Measurements from ENCODE around the gene CBX8. TPM values are rescaled to one million over a fixed set of nuclear protein-coding genes. Genes with fewer than 3 reads are reported as not detected.

The CBX8 gene
- total and polyA plus RNA-seq, 2 of the 13 experiments (the other 11 are each of a cell fraction or from before 2014, with no cell fraction given), result 0.34 to 12.6 TPM

- TF ChIP-seq ISX (CRISPR knock-in tag; conservative IDR thresholded peaks at IDR 0.05) (0 out of 2 replicates have a peak, but pooled peaks have one; percentile 2), ZNF282 (IDR thresholded peaks at IDR 0.05; ENCODE audit: partially characterized antibody) (no peak), ZFX (CRISPR knock-in tag; IDR thresholded peaks at IDR 0.05; ENCODE audit: low read depth) (peak; percentile 45; the same call in 1 of the 2 replicates), TCF12 (IDR thresholded peaks at IDR 0.05) (no peak), TCF12 (CRISPR knock-in tag; IDR thresholded peaks at IDR 0.05) (no peak), FOXO1 (CRISPR knock-in tag; IDR thresholded peaks at IDR 0.05) (no peak), ZFP37 (CRISPR knock-in tag; IDR thresholded peaks at IDR 0.05; ENCODE audit: borderline replicate concordance) (no peak), ZNF451 (CRISPR knock-in tag; IDR thresholded peaks at IDR 0.05) (no peak), ZNF775 (CRISPR knock-in tag; IDR thresholded peaks at IDR 0.05; ENCODE audit: borderline replicate concordance) (no peak), SYNCRIP (IDR thresholded peaks at IDR 0.05; ENCODE audit: insufficient read depth, low read depth, low read length) (no peak), NFKBIZ (CRISPR knock-in tag; IDR thresholded peaks at IDR 0.05) (no peak), RBAK (CRISPR knock-in tag; IDR thresholded peaks at IDR 0.05) (no peak), CEBPZ (IDR thresholded peaks at IDR 0.05; ENCODE audit: low read length) (no peak), SMAD9 (CRISPR knock-in tag; IDR thresholded peaks at IDR 0.05) (no peak), RAD21 (CRISPR knock-in tag; IDR thresholded peaks at IDR 0.05) (peak; percentile 63), SMC3 (IDR thresholded peaks at IDR 0.05; ENCODE audit: low read length) (no peak; the same call in 1 of the 2 replicates), ZNF432 (CRISPR knock-in tag; IDR thresholded peaks at IDR 0.05; ENCODE audit: borderline replicate concordance) (no peak), ETS1 (CRISPR knock-in tag; IDR thresholded peaks at IDR 0.05) (no peak), ZNF749 (CRISPR knock-in tag; IDR thresholded peaks at IDR 0.05; ENCODE audit: borderline replicate concordance) (no peak)
- TF ChIP-seq, protein P1, sequence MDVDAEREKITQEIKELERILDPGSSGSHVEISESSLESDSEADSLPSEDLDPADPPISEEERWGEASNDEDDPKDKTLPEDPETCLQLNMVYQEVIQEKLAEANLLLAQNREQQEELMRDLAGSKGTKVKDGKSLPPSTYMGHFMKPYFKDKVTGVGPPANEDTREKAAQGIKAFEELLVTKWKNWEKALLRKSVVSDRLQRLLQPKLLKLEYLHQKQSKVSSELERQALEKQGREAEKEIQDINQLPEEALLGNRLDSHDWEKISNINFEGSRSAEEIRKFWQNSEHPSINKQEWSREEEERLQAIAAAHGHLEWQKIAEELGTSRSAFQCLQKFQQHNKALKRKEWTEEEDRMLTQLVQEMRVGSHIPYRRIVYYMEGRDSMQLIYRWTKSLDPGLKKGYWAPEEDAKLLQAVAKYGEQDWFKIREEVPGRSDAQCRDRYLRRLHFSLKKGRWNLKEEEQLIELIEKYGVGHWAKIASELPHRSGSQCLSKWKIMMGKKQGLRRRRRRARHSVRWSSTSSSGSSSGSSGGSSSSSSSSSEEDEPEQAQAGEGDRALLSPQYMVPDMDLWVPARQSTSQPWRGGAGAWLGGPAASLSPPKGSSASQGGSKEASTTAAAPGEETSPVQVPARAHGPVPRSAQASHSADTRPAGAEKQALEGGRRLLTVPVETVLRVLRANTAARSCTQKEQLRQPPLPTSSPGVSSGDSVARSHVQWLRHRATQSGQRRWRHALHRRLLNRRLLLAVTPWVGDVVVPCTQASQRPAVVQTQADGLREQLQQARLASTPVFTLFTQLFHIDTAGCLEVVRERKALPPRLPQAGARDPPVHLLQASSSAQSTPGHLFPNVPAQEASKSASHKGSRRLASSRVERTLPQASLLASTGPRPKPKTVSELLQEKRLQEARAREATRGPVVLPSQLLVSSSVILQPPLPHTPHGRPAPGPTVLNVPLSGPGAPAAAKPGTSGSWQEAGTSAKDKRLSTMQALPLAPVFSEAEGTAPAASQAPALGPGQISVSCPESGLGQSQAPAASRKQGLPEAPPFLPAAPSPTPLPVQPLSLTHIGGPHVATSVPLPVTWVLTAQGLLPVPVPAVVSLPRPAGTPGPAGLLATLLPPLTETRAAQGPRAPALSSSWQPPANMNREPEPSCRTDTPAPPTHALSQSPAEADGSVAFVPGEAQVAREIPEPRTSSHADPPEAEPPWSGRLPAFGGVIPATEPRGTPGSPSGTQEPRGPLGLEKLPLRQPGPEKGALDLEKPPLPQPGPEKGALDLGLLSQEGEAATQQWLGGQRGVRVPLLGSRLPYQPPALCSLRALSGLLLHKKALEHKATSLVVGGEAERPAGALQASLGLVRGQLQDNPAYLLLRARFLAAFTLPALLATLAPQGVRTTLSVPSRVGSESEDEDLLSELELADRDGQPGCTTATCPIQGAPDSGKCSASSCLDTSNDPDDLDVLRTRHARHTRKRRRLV (CRISPR knock-in tag; IDR thresholded peaks at IDR 0.05), result peak; percentile 37; the same call in 1 of the 2 replicates
Observed at GRCh38 chr17:79836972-79837887, 40.4 kb upstream of the CBX8 start (continued).

Data from HepG2 (cell line).